SK-N-DZ (cell line): Measurements from ENCODE around the gene FEM1A. TPM values are rescaled to one million over a fixed set of nuclear protein-coding genes. Genes with fewer than 3 reads are reported as not detected.
"Not testable (repeated sequence)": the region's sequence is repeated elsewhere in the genome, so short reads cannot be mapped to it uniquely, and the experiment has no call there.

Source experiments
- DNase-seq: peaks from one replicate; pipeline ENCODE4 v3.0.0-alpha.2; 2015; ENCODE audit warnings: low spot score
- polyA plus RNA-seq, 2 experiments: library from polyadenylated mRNA; depleted of rRNA; stranded (reverse); fragments of >200 nt; gene quantifications; 2 replicates each; pipeline ENCODE4 v1.2.3, GENCODE V29; 2014

FEM1A gene, protein sequence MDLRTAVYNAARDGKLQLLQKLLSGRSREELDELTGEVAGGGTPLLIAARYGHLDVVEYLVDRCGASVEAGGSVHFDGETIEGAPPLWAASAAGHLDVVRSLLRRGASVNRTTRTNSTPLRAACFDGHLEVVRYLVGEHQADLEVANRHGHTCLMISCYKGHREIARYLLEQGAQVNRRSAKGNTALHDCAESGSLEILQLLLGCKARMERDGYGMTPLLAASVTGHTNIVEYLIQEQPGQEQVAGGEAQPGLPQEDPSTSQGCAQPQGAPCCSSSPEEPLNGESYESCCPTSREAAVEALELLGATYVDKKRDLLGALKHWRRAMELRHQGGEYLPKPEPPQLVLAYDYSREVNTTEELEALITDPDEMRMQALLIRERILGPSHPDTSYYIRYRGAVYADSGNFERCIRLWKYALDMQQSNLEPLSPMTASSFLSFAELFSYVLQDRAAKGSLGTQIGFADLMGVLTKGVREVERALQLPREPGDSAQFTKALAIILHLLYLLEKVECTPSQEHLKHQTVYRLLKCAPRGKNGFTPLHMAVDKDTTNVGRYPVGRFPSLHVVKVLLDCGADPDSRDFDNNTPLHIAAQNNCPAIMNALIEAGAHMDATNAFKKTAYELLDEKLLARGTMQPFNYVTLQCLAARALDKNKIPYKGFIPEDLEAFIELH
- polyA plus RNA-seq (2014; cell fraction: cytosol; rRNA removed), result 7.9 and 10.7 TPM in 2 replicates
- polyA plus RNA-seq (2014; cell fraction: nucleus; rRNA removed), result 4.9 and 5.0 TPM in 2 replicates

DNA sequence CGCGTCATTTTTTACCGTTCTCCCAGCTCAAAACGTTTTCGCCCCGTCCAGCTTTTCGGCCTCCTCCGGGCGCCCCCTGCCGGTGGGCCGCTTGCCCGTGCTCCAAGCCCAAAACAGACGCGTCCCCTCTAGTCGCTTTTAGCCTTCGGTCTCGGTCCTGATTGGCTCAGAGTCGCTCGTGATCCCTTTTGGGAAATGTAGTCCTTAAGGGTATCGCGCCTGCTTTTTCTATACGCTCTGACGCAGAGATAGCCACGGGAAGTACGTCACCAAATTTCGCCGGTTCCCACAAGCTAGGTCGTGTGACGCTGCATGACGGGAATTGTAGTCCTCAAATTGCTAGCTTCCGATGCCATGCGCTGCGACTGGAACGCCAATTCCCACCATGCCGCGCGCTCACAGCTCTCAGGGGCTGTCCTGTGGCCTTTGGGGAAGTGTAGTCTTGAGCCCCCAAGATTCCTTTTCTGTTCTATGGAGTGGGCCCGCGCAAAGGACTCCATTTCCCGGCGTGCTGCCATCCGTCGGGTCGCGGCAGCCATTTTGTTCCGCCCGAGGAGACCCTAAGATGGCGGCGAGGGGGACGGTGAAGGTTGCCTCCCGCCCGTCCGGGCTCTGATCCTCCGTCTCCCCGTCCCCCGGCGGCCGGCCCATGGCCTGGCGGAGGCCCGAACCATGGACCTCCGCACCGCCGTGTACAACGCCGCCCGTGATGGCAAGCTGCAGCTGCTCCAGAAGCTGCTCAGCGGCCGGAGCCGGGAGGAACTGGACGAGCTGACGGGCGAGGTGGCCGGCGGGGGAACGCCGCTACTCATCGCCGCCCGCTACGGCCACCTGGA lies at the start of gene FEM1A:
Gene FEM1A (plus strand): TSS at position 552 of the 836 bp plus-strand sequence. CDS start 121 bp downstream, at position 673.
- DNase-seq, result peak; percentile 100

DNA sequence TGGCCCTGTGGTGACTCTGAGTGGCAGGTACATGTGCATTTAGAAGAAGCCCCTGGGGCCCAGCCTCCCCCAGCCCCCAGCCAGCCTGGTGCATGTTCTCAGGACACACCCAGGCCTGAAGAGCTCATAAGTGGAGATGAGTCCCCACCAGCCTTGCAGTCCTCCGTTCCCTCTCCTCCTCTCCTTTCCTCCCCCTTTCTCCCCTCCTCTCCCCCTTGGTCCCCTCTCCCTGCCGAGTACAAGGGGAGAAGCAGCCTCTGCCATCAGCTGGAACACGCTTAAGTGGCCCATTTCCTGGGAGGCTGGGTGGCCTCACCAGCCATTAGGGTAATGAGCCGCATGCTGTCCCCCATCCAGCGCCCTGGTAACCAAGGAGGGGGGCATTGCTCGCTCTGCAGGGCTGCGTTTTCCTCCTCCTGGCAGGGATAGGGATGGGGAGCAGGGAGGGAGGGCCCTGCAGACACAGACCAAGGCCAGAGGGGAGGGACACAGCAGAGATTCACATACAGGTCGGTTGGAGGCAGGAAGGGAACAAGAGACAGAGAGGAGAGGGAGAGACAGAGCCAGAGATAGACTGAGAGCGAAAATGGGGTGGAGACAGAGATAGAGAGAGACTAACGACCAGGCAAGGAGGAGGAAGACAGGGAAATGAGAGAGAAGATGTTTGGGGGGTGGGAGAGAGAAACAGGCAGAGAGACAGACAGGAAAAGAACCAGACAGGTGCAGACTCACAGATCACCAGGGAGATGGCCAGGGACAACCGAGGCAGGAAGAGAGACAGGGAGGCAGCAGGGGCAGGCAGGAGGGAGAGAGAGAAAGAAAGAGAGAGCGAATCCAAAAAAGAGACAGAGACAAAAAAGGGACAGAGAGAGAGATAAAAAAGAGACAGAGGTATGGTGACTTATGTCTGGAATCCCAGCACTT lies 48.5 kb upstream of the FEM1A start:
- DNase-seq, result peak; percentile 53

DNA sequence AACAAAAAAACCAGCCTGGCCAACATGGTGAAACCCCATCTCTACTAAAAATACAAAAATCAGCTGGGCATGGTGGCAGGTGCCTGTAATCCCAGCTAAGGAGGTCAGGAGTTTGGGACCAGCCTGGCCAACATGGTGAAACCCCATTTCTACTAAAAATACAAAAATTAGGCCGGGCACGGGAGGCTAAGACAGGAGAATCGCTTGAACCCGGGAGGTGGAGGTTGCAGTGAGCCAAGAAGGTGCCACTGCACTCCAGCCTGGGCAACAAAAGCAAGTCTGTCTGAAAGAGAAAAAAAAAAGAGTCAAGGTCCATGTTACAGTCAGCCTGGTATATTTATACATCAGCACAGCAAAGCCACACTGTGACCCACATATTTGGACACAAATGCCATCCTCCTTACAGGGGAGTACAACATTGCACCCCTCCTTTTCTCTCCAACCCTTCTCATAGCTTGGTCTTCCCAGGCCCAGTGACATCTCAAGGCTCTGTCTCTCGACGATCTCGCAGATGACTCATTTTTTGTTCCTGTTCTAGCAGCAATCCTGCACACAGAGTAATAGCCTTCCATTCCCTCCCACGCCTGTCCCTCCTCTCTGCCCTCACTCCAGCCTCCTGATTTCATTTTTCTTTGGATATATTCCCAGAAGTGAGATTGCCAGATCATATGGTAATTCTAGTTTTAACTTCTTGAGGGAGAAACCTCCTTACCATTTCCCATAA lies 46.9 kb upstream of the FEM1A start:
- no peak for DNase-seq

DNA sequence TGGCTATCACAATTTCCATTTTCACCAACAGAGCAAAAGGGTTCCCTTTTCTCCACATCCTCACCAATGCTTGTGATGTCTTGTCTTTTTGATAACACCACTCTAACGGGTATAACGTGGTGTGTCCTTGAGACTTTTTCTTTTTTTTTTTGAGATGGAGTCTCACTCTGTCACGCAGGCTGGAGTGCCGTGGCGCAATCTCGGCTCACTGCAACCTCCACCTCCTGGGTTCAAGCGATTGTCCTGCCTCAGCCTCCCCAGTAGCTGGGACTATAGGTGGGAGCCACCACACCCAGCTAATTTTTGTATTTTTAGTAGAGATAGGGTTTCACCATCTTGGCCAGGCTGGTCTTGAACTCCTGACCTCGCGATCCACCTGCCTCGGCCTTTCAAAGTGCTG lies 46.4 kb upstream of the FEM1A start:
- DNase-seq, result not testable (repeated sequence)

DNA sequence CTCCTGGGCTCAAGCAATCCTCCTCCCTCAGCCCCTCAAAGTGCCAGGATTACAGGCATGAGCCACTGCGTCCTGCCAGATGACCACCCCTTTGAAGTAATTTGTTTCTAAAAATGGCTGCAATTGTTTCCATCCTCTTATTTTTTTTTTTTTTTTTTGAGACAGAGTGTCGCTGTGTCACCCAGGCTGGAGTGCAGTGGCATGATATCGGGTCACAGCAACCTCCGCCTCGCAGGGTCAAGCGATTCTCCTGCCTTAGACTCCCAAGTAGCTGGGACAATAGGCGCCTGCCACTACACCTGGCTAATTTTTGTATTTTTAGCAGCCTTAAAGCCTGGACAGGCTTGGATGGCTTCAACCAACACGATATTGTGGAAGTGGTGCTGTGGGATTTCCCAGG lies 45.5 kb upstream of the FEM1A start:
- DNase-seq, result no peak

DNA sequence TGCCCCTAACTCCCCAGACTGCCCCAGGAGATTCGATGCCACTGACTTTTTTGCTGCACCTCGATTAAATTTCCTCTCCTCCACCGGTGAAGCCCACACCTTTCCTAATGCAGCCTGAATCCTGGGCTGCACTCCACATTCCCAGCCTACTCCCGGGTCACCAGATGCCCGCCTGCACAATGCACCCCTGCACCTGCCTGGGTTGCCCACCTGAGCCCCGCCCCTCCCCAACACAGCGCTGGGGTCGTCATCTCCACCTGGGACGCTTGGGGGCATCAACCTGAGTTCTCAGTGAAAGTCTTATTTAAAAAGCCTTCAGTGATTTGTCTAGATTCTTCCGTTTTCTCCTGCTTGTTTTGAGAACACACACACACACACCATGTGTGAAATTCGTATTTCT lies 43.3 kb upstream of the FEM1A start:
- no peak for DNase-seq

DNA sequence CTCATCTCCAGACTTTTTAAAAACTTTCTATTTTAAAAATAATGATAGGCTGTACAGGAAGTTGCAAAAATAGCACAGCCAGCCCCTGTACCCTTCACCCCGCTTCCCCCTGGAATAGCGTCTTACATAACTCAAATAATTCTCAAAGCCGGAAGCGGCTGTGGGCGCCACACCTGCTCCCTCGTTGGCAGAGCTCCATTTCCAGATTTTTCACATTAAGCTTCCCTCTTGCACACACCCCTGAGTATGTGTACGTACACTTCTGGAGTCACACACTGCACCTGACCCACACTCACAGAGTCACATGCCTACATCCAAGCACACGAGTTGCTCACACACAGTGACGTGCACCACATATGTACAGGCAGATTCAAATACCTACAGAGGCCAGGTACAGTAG lies 42.9 kb upstream of the FEM1A start:
- no peak for DNase-seq

DNA sequence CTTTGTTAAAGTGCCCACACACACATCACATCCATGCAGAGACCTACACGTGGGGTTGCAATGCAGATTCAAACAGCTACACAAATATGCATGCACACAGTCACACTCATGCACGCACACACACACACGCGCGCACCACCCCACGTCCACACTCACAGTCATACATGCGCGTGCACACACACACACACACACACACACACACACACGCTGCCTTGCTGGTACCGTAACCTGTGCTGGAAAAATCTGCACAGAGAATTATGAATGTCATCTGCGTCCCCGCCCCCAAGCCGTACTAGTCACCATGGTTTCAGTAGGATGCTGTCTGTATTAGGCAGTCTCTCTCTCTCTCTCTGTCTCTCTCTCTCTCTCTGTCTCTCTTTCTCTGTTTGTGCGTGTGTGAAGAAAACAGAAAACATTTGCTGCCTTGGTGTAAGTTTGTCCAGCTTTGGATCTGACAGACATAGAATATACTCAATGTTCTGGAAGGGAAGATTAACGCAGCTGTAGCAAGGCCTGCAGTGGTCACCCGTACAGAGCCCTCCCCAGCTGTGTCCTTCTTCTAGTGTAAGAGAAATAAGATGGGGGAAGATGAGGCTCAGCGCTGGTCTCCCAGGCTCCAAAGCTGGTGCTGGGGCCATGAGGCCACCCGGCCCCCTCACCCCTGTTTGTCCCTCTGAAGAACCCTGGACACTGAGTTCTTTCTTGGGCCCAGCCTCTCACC lies 41.5 kb upstream of the FEM1A start:
- DNase-seq, result no peak

DNA sequence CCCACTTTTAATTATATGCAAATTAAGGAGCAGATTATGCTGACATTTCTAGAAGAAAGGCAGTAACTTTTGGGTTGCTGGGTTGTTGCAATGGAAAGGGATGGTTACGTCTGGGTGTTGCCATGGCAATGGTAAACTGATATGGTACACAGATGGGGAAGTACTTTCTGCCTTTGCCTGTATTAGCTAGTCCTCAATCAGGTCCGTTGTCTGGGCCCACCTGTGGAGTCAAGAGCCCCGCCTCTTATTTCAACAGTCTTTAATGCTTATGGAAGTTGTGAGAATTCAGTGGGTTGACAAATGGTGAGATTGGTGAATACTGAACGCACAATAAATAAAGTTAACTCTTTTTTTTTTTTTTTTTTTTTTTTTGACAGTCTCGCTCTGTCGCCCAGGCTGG lies 37.3 kb upstream of the FEM1A start:
- DNase-seq, result no peak

DNA sequence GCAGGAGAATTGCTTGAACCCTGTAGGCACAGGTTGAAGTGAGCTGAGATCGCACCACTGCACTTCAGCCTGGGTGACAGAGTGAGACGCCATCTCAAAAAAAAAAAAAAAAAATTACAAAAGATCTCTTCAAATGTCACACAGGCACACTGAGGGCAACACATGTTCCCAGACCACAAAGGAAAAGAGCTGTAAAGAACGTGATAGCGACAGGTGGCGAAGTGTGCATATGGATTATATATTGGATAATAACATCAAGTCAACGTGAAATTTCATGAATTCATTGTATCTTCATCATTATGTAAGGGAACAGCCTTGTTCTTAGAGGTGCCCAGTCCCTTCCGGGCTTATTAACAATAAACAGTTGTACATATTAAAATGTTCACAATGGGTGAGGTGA lies 36.1 kb upstream of the FEM1A start:
- DNase-seq, result no peak

DNA sequence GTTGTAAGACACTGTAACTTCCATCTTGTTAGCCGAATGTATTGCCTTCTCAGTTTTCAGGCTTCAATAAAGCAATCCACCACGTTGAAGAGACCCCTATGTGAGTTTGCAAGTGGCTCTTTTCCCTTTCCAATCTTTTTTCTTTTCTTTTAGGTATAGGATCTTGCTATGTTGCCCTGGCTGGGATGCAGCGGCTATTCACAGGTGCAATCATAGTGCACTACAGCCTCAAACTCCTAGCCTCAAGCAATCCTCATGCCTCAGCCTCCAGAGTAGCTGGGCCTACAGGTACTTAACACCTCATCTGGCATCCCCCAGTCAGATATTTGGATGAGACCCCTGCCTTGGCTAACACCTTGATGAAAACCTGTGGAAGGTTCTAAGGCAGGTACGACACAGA lies 33.5 kb upstream of the FEM1A start:
- no peak for DNase-seq

DNA sequence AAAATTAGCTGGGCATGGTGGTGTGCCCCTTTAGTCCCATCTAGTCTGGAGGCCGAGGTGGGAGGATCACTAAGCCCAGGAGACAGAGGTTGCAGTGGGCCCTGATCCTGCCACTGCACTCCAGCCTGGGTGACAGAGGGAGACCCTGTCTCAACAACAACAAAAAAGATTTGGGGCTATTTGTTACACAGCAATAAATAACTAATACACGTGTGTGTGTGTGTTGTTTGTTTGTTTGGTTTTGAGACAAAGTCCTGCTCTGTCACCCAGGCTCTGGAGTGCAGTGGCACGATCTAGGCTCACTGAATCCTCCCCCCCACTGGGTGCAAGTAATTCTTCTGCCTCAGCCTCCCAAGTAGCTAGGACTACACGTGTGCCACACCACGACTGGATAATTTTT lies 32.9 kb upstream of the FEM1A start:
- DNase-seq, result no peak

DNA sequence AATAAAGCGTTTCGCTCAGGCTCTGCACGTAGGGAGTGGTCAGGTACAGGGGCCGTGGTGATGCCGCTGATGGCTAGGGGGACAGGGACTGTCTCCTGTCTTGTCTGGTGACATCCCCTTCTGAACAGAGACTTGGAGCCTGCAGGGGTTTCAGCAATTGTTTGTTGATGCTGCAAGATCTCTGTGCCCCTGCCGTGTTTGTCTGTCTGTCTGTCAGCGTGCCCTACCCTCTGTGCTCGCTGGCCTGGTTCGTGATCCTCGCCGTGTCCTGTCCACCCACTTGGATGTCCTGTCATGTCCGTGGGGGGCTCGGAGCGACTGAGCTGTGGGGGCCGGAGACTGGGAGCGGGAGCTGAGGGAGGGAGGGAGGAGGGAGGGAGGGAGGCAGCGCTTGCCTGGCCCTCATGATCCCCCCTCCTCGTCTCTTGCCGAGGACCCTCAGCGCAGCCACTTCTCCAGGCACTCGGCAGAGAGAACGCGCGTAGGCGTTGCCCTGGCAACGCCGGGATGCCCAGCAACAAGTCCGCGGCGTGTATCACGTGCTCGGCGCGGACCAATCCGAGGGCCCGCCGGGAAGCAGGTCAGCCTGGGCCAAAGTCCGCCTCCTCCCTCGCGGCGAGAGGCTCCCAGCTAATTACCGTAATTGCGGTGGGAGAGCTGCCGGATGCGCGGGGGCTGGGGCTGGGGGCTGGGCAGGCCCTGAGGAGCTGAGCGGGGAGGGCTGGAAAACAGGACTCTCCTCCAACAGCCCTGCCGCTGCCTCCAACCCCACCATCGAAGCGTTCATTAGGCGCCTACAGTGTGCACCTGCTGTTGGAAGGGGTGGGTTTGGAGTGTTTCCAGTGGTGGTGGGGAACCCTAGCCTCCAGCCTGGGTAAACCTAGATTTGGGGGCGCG lies 31.9 kb upstream of the FEM1A start:
- peak; percentile 95 for DNase-seq

DNA sequence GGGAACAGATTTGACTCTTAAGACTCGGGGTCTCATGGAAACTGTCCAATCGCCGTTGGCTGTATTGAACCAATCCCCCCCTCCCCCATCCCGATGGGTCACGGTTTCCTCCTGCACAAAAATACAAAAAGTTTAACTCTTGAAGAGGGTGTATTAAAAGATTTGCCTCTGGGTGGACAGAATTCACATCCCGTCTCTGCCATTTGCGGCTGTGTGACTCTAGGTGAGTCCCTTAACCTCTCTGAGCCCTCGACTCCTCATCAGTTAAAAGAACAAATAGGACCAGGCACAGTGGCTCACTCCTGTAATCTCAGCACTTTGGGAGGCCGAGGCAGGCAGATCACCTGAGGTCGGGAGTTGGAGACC lies 31.3 kb upstream of the FEM1A start:
- DNase-seq, result no peak

DNA sequence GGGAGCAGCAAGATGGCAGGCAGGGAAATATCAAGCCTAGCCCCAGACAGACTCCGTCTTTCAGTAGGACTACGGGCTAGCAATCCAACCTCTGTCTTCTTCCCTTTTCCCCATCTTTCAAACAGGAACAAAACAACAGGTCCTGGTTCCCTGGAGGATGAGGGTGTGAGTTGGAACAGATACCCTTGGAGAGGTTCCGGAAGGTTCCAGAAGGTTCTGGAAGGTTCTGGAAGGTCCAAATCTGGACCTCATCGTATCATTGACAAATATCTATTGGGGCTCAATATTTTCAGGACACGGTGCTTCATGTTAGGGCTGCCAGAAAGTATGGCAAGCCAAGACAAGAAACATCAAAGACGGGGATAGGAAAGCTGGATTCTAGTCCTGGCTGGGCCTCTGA lies 28.5 kb upstream of the FEM1A start:
- DNase-seq, result no peak

DNA sequence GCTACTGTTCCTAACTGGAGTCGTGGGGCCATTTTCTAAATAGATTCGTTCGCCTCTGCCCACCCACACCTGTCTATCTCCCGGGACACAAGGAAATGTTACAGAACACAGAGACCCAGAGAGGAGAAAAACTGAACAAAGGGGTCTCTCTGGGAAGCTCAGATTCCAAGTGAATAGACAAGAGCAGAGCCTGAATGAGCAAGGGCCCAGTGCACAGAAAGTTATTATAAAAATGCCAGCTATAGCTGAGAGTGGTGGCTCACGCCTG lies 27.2 kb upstream of the FEM1A start:
- DNase-seq, result no peak

DNA sequence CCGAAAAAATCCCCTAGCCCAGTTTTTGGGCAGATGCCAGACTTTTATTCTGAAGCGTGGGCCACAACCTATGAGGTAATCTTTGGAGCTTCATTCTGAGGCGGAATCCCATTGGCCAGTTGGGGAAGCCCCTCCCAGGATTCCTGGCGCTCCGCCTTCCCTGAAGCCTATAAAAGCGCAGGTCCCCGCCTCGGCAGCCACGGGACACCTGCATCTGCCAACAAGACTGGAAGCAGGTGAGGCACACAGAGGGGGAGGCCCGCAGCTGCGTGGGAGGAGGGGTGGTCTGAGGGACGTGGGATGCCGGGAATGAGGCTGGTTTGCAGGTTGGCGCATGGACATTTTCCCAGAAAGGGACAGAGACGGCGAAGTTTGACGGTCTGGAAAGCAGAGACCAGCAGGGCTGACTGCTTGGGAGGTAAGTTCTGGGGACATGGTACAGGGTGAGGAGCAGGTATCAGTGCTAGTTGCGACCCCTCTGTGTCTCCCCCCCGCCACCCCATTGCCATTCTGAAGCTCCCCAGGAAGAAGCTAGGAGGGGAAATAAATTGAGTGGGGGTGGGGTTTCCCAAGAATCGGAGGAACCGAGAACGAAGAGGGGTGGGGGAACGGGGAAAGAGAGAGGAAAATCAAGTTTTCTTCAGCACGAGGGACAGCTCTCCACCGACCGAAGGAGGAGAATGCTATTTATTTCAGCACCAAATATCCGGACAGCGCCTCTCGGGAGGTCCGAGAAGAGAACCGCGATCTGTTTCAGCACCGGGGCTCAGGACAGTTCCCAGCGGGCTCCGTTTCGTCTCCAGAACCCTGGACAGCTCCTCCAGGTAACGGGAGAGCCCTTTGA lies 22.4 kb upstream of the FEM1A start:
- peak; percentile 69 for DNase-seq

DNA sequence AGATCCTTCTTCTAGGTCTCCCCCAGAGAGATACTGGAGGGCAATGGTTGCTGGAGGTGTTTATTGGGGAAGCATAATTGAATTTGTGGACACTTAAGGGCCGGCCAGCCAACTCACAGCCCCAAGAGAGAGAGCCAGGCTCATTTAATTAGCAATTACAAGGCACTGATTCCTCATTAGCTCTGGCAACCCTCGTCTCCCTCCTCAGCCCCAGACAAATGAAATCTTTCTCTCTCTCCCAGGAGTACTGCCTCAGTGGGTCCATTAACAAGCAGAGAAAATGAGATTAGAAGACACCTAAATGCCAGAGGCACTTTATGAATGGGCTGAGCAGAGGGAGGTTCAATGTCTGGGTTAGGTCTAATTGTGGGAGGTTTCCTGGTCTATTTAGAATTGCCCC lies 19.0 kb upstream of the FEM1A start:
- peak; percentile 59 for DNase-seq
